GM23338 (cell line): ENCODE data around the gene PHF1.
"Not testable (repeated sequence)": the region's sequence is repeated elsewhere in the genome, so short reads cannot be mapped to it uniquely, and the experiment has no call there.

Experiments used
- CREB1 ChIP-seq: fragments of 250-450 bp; sonication (Bioruptor Pico); IDR thresholded peaks from 2 replicates; pipeline ENCODE4 v1.5.0; 2020; ENCODE audit warnings: low read depth, mild to moderate bottlenecking, moderate library complexity
- EZH2 ChIP-seq: fragments of 200-600 bp; sonication (generic); IDR thresholded peaks from one replicate; pipeline ENCODE4 v1.8.0; 2017; ENCODE audit warnings: antibody characterized with exemption, mild to moderate bottlenecking, low read depth; ENCODE audit not compliant: unreplicated experiment
- EZH2phosphoT487 ChIP-seq: fragments of 200-600 bp; sonication (generic); IDR thresholded peaks from one replicate; pipeline ENCODE4 v1.8.1; 2018; ENCODE audit warnings: antibody characterized with exemption; ENCODE audit not compliant: unreplicated experiment
- JUNB ChIP-seq: IDR thresholded peaks from one replicate; pipeline ENCODE4 v1.6.1; 2016; ENCODE audit warnings: antibody characterized with exemption; ENCODE audit not compliant: unreplicated experiment
- NANOG ChIP-seq: IDR thresholded peaks from 2 replicates; pipeline ENCODE4 v1.6.1; 2016; ENCODE audit warnings: antibody characterized with exemption, borderline replicate concordance
- POLR2AphosphoS5 ChIP-seq: IDR thresholded peaks from 2 replicates; pipeline ENCODE4 v1.6.1; 2016; ENCODE audit warnings: antibody characterized with exemption, low read depth
- ZNF331 ChIP-seq: fragments of 250-450 bp; sonication (Bioruptor Pico); IDR thresholded peaks from 2 replicates; pipeline ENCODE4 v1.5.0; 2020; ENCODE audit warnings: low read depth, mild to moderate bottlenecking, moderate library complexity
- TF ChIP-seq, protein P1 (sequence below), 2 experiments: fragments of 200-600 bp in 1 of 2; sonication (generic) in 1 of 2; conservative IDR thresholded peaks; 2 replicates each; pipeline versions ENCODE4 v1.5.1 to v1.6.1; 2016 to 2017; ENCODE audit warnings: antibody characterized with exemption in 2 of 2, low read depth in 2 of 2, mild to moderate bottlenecking in 2 of 2, moderate library complexity in 1 of 2
- TF ChIP-seq, protein P2 (sequence below): IDR thresholded peaks from one replicate; pipeline ENCODE4 v1.6.1; 2018; ENCODE audit warnings: antibody characterized with exemption; ENCODE audit not compliant: unreplicated experiment
- TF ChIP-seq, protein P3 (sequence below): IDR thresholded peaks from 2 replicates; pipeline ENCODE4 v1.6.1; 2016; ENCODE audit warnings: antibody characterized with exemption

DNA sequence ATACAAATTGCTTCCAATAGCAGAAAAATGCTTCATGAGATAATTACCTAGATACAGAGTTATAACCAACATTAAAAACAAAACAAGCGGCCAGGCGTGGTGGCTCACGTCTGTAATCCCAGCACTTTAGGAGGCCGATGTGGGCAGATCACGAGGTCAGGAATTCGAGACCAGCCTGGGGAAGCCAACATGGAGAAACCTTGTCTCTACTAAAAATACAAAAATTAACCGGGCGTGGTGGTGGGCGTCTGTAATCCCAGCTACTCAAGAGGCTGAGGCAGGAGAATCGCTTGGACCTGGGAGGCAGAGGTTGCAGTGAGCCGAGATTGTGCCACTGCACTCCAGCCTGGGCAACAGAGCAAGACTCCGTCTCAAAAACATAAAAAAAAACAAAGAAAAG, 47.3 kb upstream of the PHF1 start:
- TF ChIP-seq, protein P1, sequence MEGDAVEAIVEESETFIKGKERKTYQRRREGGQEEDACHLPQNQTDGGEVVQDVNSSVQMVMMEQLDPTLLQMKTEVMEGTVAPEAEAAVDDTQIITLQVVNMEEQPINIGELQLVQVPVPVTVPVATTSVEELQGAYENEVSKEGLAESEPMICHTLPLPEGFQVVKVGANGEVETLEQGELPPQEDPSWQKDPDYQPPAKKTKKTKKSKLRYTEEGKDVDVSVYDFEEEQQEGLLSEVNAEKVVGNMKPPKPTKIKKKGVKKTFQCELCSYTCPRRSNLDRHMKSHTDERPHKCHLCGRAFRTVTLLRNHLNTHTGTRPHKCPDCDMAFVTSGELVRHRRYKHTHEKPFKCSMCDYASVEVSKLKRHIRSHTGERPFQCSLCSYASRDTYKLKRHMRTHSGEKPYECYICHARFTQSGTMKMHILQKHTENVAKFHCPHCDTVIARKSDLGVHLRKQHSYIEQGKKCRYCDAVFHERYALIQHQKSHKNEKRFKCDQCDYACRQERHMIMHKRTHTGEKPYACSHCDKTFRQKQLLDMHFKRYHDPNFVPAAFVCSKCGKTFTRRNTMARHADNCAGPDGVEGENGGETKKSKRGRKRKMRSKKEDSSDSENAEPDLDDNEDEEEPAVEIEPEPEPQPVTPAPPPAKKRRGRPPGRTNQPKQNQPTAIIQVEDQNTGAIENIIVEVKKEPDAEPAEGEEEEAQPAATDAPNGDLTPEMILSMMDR (conservative IDR thresholded peaks at IDR 0.05; ENCODE audit: low read depth in 2 of 2): not testable (repeated sequence)
- TF ChIP-seq EZH2; JUNB; POLR2AphosphoS5; EZH2phosphoT487; NANOG; CREB1 (CRISPR knock-in tag); ZNF331 (CRISPR knock-in tag): not testable (repeated sequence)
- TF ChIP-seq, protein P2, sequence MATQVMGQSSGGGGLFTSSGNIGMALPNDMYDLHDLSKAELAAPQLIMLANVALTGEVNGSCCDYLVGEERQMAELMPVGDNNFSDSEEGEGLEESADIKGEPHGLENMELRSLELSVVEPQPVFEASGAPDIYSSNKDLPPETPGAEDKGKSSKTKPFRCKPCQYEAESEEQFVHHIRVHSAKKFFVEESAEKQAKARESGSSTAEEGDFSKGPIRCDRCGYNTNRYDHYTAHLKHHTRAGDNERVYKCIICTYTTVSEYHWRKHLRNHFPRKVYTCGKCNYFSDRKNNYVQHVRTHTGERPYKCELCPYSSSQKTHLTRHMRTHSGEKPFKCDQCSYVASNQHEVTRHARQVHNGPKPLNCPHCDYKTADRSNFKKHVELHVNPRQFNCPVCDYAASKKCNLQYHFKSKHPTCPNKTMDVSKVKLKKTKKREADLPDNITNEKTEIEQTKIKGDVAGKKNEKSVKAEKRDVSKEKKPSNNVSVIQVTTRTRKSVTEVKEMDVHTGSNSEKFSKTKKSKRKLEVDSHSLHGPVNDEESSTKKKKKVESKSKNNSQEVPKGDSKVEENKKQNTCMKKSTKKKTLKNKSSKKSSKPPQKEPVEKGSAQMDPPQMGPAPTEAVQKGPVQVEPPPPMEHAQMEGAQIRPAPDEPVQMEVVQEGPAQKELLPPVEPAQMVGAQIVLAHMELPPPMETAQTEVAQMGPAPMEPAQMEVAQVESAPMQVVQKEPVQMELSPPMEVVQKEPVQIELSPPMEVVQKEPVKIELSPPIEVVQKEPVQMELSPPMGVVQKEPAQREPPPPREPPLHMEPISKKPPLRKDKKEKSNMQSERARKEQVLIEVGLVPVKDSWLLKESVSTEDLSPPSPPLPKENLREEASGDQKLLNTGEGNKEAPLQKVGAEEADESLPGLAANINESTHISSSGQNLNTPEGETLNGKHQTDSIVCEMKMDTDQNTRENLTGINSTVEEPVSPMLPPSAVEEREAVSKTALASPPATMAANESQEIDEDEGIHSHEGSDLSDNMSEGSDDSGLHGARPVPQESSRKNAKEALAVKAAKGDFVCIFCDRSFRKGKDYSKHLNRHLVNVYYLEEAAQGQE: not testable (repeated sequence)
- TF ChIP-seq, protein P3, sequence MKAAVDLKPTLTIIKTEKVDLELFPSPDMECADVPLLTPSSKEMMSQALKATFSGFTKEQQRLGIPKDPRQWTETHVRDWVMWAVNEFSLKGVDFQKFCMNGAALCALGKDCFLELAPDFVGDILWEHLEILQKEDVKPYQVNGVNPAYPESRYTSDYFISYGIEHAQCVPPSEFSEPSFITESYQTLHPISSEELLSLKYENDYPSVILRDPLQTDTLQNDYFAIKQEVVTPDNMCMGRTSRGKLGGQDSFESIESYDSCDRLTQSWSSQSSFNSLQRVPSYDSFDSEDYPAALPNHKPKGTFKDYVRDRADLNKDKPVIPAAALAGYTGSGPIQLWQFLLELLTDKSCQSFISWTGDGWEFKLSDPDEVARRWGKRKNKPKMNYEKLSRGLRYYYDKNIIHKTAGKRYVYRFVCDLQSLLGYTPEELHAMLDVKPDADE: not testable (repeated sequence)
